Measurements from ENCODE around the gene FAM107B.
"Not testable (repeated sequence)": the region's sequence is repeated elsewhere in the genome, so short reads cannot be mapped to it uniquely, and the experiment has no call there.

FAM107B gene

DNA sequence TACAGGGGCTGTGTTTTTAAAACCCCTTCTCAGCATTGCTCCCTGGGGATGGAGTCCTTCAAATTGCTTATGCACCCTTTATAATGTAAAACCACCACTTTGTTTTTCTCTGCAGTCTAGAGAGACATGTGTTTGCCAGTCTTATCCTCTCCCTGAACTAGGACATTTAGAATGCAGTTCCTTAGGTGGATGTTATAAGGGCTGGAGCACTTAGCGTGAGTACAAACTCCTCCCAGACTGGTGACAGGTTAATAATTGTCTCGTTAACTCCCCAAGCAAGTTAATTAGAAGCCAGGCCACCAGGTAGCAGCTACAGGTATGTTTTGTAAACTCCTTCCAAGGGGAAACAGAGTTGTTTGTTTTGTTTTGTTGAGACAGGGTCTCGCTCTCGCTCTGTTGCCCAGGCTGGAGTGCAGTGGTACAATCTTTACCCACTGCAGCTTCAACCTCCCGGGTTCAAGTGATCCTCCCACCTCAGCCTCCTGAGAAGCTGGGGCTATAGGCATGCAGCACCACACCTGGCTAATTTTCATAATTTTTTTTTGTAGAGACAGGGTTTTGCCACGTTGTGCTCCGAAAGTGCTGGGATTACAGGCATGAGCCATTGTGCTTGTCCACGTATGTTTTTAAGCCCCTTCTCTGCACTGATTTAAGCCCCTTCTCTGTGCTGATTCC, 100.2 kb downstream of the FAM107B start:
- Mint-ChIP-seq H3K27ac (no peak overlapping the region), H3K4me1 (peaks cover under 1% of the 10 kb centered on the region), H3K4me3 (no peak overlapping the region), H3K27me3 (peaks cover 16% of the 10 kb centered on the region), H3K9me3 (no peaks in the 10 kb centered on the region)
- DNase-seq (no peak), ATAC-seq (no peak)

DNA sequence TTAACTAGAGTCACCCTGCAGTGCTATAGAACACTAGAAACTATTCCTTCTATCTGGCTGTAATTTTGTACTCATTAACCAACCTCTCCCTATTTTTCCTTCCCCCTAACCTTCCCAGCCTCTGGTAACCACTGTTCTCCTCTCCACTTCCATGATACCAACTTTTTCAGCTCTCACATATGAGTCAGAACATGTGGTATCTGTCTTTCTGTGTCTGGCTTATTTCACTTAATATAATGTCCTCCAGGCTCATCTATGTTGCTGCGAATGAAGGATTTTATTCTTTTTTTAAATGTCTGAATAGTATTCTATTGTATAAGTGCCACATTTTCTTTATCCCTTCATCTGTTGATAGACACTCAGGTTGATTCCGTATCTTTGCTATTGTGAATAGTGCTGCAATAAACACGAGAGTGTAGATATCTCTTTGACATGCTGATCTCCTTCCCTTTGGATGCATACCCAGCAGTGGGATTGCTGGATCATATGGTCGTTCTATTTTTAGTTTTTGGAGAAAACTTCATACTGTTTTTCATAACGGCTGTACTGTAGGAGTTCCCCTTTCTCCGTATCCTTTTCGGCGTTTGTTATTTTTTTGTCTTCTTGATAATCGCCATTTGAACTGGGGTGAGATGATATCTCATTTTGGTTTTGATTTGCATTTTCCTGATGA, 101.4 kb downstream of the FAM107B start:
- no peak for ATAC-seq
- no peak overlapping the region for H3K4me3 Mint-ChIP-seq
- H3K27ac Mint-ChIP-seq, result no peak overlapping the region
- DNase-seq, result no peak
- peaks cover 16% of the 10 kb centered on the region for H3K27me3 Mint-ChIP-seq
- H3K4me1 Mint-ChIP-seq, result peaks cover 6% of the 10 kb centered on the region
- no peaks in the 10 kb centered on the region for H3K9me3 Mint-ChIP-seq

DNA sequence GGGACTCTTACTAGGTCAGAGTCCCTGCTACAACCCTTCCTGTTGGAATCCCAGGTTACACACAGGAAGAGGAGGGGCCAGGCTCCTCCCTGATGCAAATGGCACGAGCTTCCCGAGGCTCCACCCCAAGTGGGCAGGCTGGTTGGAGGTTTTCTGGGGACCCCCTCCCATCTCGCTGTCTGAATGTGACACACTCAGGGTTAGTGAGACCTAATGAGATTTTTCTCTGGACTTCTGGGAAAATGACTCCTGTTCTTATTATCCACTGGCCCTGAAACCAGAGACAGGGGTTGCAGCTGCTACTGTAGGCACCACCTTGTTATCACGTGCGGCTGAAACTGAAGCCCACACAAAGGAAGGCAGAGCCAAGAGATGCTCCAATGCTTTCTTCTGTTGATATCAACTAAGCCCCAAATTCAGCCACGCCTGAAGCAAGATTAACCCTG, 103.3 kb downstream of the FAM107B start:
- no peak for DNase-seq
- Mint-ChIP-seq H3K27ac (no peak overlapping the region), H3K4me3 (no peak overlapping the region), H3K4me1 (peaks cover 6% of the 10 kb centered on the region), H3K27me3 (peaks cover 16% of the 10 kb centered on the region), H3K9me3 (peaks cover 5 to 6% of the 10 kb centered on the region in 2 donors)
- no peak for ATAC-seq

GRCh38 chr10:14670551-14671240, 104.0 kb downstream of the FAM107B start:
- DNase-seq (no peak), ATAC-seq (no peak)
- Mint-ChIP-seq H3K4me1 (peaks cover 10% of the 10 kb centered on the region), H3K27ac (no peak overlapping the region), H3K27me3 (peaks cover 16% of the 10 kb centered on the region), H3K9me3 (peaks cover 12 to 13% of the 10 kb centered on the region in 2 donors), H3K4me3 (no peak overlapping the region)

DNA sequence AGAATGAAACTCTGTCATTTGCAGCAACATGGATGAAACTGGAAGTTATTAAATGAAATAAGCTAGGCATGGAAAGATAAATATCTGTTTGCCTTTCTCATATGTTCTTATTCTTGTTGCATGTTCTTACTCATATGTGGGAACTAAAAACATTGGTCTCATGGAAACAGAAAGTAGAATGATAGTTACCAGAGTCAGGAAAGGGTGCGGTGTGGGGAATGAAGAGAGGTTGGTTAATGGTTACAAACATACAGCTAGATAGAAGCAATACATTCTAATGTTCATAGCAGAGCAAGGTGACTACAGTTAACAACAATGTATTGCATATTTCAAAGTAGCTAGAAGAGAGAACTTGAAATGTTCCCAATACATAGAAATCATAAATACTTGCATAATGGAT, 105.1 kb downstream of the FAM107B start:
- H3K9me3 Mint-ChIP-seq, result peaks cover 13% of the 10 kb centered on the region in 2 donors
- no peak overlapping the region for H3K4me3 Mint-ChIP-seq
- H3K4me1 Mint-ChIP-seq, result peaks cover 22% of the 10 kb centered on the region
- DNase-seq (no peak), ATAC-seq (no peak)
- no peak overlapping the region for H3K27ac Mint-ChIP-seq
- peaks cover 12% of the 10 kb centered on the region for H3K27me3 Mint-ChIP-seq

GRCh38 chr10:14667781-14668180, 106.9 kb downstream of the FAM107B start:
- ATAC-seq, result no peak
- Mint-ChIP-seq H3K4me3 (no peak overlapping the region), H3K27ac (no peak overlapping the region), H3K4me1 (peaks cover 38% of the 10 kb centered on the region), H3K27me3 (no peaks in the 10 kb centered on the region), H3K9me3 (peaks cover 17 to 20% of the 10 kb centered on the region in 2 donors)
- DNase-seq, result no peak

DNA sequence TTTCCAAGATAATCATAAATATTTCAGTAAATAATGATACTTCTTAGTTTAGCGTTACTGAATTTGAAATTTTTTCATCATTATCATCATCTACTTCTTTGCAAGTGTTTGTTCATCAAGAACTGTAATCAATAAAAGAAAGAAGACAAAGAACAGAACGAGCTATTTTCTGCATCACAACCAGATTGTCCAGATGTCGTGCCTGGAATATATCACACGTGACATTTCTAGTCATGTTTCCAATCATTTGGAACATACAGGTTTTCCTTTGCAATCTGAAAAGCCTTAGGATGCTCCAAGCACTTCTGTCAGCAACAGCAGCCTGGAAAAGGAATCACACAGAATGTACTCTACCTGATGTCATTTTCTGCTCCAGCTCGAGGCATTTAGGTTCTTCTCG, 107.4 kb downstream of the FAM107B start:
- Mint-ChIP-seq H3K4me3 (no peak overlapping the region), H3K9me3 (peaks cover 22 to 25% of the 10 kb centered on the region in 2 donors), H3K4me1 (peaks cover 41% of the 10 kb centered on the region), H3K27me3 (no peaks in the 10 kb centered on the region), H3K27ac (no peak overlapping the region)
- ATAC-seq (no peak), DNase-seq (no peak)

GRCh38 chr10:14665865-14666857, 108.5 kb downstream of the FAM107B start:
- Mint-ChIP-seq H3K4me3 (no peak overlapping the region), H3K27me3 (no peaks in the 10 kb centered on the region), H3K27ac (peak overlapping the region in 1 of 2 donors; percentile 68), H3K9me3 (peaks cover 23 to 35% of the 10 kb centered on the region in 2 donors), H3K4me1 (peaks cover 52% of the 10 kb centered on the region)
- DNase-seq, result no peak
- ATAC-seq, result no peak

DNA sequence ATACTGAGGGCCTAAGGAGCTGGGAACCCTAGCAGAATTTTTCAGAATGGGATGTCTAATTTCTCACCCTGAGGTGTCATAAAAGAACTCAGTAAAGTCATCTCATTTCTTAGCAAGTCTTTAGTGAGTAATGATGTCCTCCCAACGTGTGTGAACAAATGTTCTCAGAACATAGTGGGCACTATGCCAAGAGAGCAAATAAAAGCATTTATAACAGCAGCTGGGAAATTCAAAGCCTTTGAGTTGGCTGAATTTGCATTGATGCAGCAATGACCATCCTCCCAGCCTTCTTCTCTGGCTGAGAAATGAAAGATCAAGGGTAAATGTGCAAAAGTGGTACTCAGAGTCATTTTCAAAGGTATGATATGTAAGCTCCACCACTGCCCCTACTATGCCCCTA, 109.4 kb downstream of the FAM107B start:
- H3K27ac Mint-ChIP-seq, result peak overlapping the region in 1 of 2 donors; percentile 75
- no peaks in the 10 kb centered on the region for H3K27me3 Mint-ChIP-seq

DNA sequence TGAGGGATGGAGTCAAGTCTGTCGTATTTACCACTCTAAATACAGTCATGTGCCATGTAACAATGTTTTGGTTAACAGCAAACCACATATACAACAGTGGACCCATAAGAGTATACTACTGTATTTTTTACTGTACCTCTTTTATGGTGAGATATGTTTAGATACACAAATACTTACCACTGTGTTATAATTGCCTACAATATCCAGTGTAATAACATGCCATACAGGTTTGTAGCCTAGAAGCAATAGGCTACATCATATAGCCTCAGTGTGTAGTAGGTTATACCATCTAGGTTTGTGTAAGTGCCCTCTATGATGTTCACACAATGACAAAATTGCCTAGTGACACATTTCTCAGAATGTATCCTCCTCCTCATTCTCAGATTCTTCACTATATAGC, 110.4 kb downstream of the FAM107B start:
- Mint-ChIP-seq H3K4me3 (no peak overlapping the region), H3K9me3 (peaks cover 31 to 43% of the 10 kb centered on the region in 2 donors), H3K27me3 (no peaks in the 10 kb centered on the region), H3K27ac (peak overlapping the region in 1 of 2 donors; percentile 21), H3K4me1 (peaks cover 68% of the 10 kb centered on the region)
- ATAC-seq, result no peak
- DNase-seq, result no peak

More for the DNA sequence above, 109.4 kb downstream of the FAM107B start:
- Mint-ChIP-seq H3K9me3 (peaks cover 31 to 43% of the 10 kb centered on the region in 2 donors), H3K4me1 (peaks cover 61% of the 10 kb centered on the region), H3K4me3 (no peak overlapping the region)
- DNase-seq (peak in 1 of 2 donors; percentile 36), ATAC-seq (peak; percentile 84)

GRCh38 chr10:14661818-14662217, 112.9 kb downstream of the FAM107B start:
- Mint-ChIP-seq H3K27ac (no peak overlapping the region), H3K27me3 (no peaks in the 10 kb centered on the region), H3K9me3 (peaks cover 40 to 53% of the 10 kb centered on the region in 2 donors), H3K4me3 (peak overlapping the region in 1 of 2 donors; percentile 11), H3K4me1 (peaks cover 89% of the 10 kb centered on the region)
- DNase-seq (no peak), ATAC-seq (no peak)

GRCh38 chr10:14660831-14661230, 113.9 kb downstream of the FAM107B start:
- no peak for ATAC-seq
- H3K4me3 Mint-ChIP-seq, result peak overlapping the region in 1 of 2 donors; percentile 38
- H3K4me1 Mint-ChIP-seq, result peaks cover 96% of the 10 kb centered on the region
- H3K27me3 Mint-ChIP-seq, result no peaks in the 10 kb centered on the region
- peak overlapping the region; percentile 94 for H3K27ac Mint-ChIP-seq
- peaks cover 30 to 43% of the 10 kb centered on the region in 2 donors for H3K9me3 Mint-ChIP-seq
- no peak for DNase-seq

DNA sequence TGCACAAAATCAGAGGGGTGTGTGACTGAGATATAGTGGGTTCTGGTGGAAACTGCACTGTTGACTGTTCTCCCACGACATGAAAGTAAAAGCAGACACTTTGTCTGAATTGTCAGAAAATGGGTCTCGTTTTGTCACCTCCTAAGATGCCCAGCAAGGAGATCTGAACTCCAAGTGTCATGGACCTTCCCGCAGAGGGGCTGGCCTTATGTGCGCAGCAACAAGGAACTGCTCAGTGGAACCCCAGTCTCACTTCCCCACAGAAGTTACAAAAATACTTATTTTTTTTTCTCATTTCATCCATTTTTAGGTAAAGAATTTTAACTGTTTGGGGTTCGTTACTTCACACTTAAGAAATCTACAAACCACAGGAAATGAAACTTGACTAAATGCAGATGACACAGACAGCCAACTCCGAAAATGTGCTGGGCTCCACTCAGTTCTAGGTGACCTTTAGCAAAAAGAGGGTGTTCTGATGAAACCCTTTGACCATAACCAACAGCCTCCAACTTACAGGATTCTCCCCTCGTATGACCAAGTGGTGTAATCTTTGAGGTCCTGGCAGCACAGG, 115.0 kb downstream of the FAM107B start:
- peaks cover 91% of the 10 kb centered on the region for H3K4me1 Mint-ChIP-seq
- peak overlapping the region; percentile 94 for H3K27ac Mint-ChIP-seq
- H3K27me3 Mint-ChIP-seq, result no peaks in the 10 kb centered on the region
- H3K4me3 Mint-ChIP-seq, result peak overlapping the region; percentile 59 to 66
- ATAC-seq (peak; percentile 92), DNase-seq (peak; percentile 69 to 79)
- H3K9me3 Mint-ChIP-seq, result peaks cover 30 to 41% of the 10 kb centered on the region in 2 donors

GRCh38 chr10:14659137-14659536, 115.6 kb downstream of the FAM107B start:
- Mint-ChIP-seq H3K9me3 (peaks cover 29 to 41% of the 10 kb centered on the region in 2 donors), H3K27ac (peak overlapping the region; percentile 94), H3K4me1 (peaks cover 91% of the 10 kb centered on the region), H3K4me3 (peak overlapping the region; percentile 59 to 66)
- peak; percentile 0 for ATAC-seq
- H3K27me3 Mint-ChIP-seq, DNase-seq: not testable (repeated sequence)
